ENCODE results near the gene ATXN7.

Gene ATXN7

DNA sequence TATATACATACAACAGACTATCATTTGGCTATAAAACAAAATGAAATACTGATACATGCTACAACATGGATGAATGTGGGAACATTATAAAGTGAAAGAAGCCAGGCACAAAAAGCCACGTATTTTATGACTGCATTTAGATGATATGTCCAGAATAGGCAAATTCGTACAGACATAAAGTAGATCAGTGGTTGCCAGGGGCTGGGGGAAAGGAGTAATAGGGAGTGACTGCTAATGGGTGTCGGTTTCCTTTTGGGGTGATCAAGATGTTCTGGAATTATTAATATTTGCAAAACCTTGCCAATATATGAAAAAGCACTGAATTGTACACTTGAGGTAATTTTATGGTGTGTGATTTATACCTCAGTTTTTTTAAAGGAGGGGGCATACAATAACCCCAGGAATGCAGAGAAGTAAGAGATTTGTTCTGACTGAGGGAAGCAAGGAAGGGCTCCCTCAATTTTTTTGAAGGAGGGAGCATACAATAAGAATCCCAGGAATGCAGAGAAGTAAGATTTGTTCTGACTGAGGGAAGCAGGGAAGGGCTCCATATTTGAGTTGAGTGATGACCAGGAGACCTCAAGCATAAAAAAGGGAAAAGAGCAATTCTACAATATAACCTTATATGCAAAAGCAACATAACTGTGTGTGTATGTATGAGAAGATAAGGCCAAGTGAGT lies 153.4 kb downstream of the ATXN7 start:
- peak; percentile 12 for DNase-seq (ENCODE audit: low read depth)
- peaks cover 91% of the 10 kb centered on the region for H3K36me3 ChIP-seq (ENCODE audit: control insufficient read depth, insufficient read depth, low read length, severe bottlenecking)
- no peaks in the 10 kb centered on the region for H3K9me3 ChIP-seq (ENCODE audit: control insufficient read depth, low read length)

DNA sequence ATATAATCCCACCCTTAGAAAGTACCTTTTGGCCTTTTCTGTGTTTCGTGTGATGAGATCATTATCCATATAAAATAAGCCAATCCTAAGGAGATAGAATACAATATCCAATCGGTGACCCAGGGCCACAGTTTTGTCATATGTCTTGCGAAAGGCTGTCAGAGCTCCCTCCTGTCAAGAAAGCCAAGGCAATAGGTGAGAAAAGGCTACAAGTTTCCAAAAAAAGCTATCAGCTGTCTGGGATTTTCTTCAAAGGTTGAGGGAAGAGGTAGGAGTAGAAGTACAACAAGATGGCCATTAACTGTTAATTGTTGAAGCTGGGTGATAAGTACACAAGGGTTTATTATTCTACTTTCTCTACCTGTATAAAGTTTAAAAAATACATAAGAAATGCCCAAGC lies 155.6 kb downstream of the ATXN7 start:
- no peak overlapping the region for H3K4me3 ChIP-seq (ENCODE audit: low read length)
- H3K36me3 ChIP-seq (ENCODE audit: control insufficient read depth, insufficient read depth, low read length, severe bottlenecking), result peaks cover 69% of the 10 kb centered on the region
- H3K9me3 ChIP-seq (ENCODE audit: control insufficient read depth, low read length), result no peaks in the 10 kb centered on the region
- no peaks in the 10 kb centered on the region for H3K27me3 ChIP-seq (replicated peaks; ENCODE audit: control insufficient read depth, insufficient read depth, low read length)
- peak; percentile 22 for DNase-seq (ENCODE audit: low read depth)
- no peak overlapping the region for H3K9ac ChIP-seq (ENCODE audit: low read length)
- peaks cover 37% of the 10 kb centered on the region for H3K4me1 ChIP-seq (ENCODE audit: control insufficient read depth, insufficient read depth, low read length)

More for the DNA sequence above, 153.4 kb downstream of the ATXN7 start:
- no peaks in the 10 kb centered on the region for H3K27me3 ChIP-seq (replicated peaks; ENCODE audit: control insufficient read depth, insufficient read depth, low read length)
- peaks cover 25% of the 10 kb centered on the region for H3K4me1 ChIP-seq (ENCODE audit: control insufficient read depth, insufficient read depth, low read length)
- H3K4me3 ChIP-seq (ENCODE audit: low read length), result no peak overlapping the region
- no peak overlapping the region for H3K9ac ChIP-seq (ENCODE audit: low read length)

DNA sequence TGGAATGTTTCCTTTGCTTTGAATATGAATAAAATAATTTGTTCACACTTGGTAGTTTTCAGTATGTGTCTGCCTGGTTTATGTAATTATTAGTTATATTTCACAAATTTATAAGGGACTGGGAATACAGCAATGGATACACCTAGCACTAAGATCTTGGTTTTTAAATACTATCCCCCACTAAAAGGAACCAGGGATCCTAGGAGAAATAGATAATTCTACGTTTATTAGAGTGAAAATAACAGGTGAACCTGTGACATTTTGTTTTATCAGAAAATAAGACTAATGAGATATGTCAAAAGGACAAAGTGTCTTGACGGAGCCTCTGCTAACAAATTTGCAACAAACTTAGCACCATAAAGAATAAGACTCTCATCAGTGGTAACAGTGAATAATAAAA lies 156.2 kb downstream of the ATXN7 start:
- DNase-seq (ENCODE audit: low read depth), result no peak
- H3K9me3 ChIP-seq (ENCODE audit: control insufficient read depth, low read length), result no peaks in the 10 kb centered on the region
- H3K9ac ChIP-seq (ENCODE audit: low read length), result no peak overlapping the region
- peaks cover 37% of the 10 kb centered on the region for H3K4me1 ChIP-seq (ENCODE audit: control insufficient read depth, insufficient read depth, low read length)
- no peaks in the 10 kb centered on the region for H3K27me3 ChIP-seq (replicated peaks; ENCODE audit: control insufficient read depth, insufficient read depth, low read length)
- peaks cover 63% of the 10 kb centered on the region for H3K36me3 ChIP-seq (ENCODE audit: control insufficient read depth, insufficient read depth, low read length, severe bottlenecking)
- no peak overlapping the region for H3K4me3 ChIP-seq (ENCODE audit: low read length)

DNA sequence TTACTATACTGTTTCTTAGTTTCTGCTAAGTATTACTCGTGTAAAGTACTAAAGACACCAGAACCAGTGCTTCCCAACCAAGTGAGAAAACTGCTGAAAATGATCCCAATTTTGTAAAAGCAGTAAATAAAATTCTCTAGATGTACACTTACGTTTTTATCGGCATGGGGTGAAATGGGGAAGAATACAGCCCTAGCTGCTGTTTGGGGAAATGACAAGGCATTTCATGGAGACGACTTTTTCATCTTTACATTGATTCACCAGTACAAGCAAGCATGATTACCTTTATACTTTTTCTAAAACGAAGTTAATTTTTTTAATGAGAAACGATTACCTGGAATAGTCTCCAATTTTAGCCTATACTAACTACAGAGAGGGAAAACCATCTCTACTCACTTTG lies 158.3 kb downstream of the ATXN7 start:
- Histone ChIP-seq H3K9me3 (ENCODE audit: control insufficient read depth, low read length) (no peaks in the 10 kb centered on the region), H3K36me3 (ENCODE audit: control insufficient read depth, insufficient read depth, low read length, severe bottlenecking) (peaks cover 43% of the 10 kb centered on the region), H3K4me1 (ENCODE audit: control insufficient read depth, insufficient read depth, low read length) (peaks cover 37% of the 10 kb centered on the region), H3K27me3 (replicated peaks; ENCODE audit: control insufficient read depth, insufficient read depth, low read length) (no peaks in the 10 kb centered on the region), H3K9ac (ENCODE audit: low read length) (peak overlapping the region; percentile 100), H3K4me3 (ENCODE audit: low read length) (peak overlapping the region; percentile 98)
- DNase-seq (ENCODE audit: low read depth), result no peak

DNA sequence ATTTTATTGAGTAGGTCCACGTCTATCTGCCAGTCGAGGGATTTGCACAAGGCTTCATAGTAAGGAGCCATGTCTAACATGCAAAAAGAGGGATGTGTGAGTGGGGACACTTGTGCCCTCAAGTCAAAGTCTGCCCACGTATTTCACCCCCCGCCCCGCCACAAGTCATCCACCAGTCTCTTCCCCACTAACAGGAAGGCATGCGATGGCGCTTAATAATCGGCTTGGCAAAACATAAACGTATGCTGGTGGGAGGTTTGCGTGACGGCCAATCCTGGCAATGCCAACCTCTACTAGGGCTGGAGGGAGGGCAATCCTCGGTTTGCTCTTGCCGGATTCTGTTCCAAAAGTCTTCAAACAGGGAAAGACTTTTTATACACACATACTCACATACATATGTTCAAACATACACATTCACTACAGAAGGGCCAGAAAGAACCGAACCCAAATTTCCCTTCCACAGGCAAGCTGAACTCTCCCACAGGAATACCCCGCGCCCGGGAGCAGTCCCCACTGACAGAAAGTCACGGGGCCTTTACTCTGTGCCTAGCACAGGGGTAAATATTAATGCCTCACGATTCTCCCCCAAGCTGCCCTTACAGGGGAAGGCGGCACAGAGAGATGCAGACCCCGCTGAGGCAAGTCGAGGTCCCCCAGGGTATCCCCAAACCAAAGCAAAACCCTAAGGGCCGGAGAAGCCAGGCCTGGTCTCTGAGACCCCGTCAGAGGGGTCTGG lies 159.0 kb downstream of the ATXN7 start:
- H3K4me3 ChIP-seq (ENCODE audit: low read length), result peak overlapping the region; percentile 98
- H3K4me1 ChIP-seq (ENCODE audit: control insufficient read depth, insufficient read depth, low read length), result peaks cover 32% of the 10 kb centered on the region
- H3K27me3 ChIP-seq (replicated peaks; ENCODE audit: control insufficient read depth, insufficient read depth, low read length), result no peaks in the 10 kb centered on the region
- H3K36me3 ChIP-seq (ENCODE audit: control insufficient read depth, insufficient read depth, low read length, severe bottlenecking), result peaks cover 36% of the 10 kb centered on the region
- peak; percentile 52 for DNase-seq (ENCODE audit: low read depth)
- peak overlapping the region; percentile 100 for H3K9ac ChIP-seq (ENCODE audit: low read length)
- no peaks in the 10 kb centered on the region for H3K9me3 ChIP-seq (ENCODE audit: control insufficient read depth, low read length)

DNA sequence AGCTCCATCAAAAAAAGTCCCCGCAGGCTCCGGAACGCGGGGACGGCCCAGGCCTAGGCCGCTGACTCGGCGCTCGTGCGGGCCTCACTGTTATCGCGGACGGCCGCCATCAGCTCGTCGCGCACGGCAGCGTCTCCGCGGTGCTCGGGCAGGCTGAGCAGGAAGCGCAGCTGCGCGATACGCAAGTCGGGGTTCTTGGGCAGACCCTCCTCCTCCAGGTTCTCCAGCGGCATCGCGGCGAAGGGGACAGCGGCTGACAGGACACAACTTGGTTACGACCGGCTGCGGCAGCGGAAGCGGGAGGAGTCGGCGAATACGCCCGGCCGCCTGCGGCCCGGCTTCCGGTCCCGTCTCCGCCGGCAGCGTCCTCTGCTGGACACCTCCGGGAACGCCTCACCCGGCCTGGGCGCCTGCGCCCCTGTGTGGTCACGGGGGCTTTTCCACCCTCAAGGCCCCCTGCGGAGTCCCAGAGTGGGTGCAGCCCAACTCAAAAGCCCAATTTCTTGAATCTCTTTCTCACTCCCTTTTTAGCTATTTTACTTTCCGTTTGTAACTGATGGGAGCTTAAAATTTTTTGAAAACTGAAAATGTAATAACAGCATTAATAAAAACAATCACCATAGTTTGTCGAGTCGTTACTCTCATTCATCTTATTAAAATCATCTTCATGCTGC lies 159.7 kb downstream of the ATXN7 start, which contains the start of gene PSMD6:
Gene PSMD6, minus strand, starts transcription at position 308 of the 674 bp plus-strand sequence. Its CDS starts 75 bp downstream, at position 233.
- H3K4me3 ChIP-seq (ENCODE audit: low read length), result peak within 1 kb of the TSS; percentile 98
- peak; percentile 95 for DNase-seq (ENCODE audit: low read depth)

DNA sequence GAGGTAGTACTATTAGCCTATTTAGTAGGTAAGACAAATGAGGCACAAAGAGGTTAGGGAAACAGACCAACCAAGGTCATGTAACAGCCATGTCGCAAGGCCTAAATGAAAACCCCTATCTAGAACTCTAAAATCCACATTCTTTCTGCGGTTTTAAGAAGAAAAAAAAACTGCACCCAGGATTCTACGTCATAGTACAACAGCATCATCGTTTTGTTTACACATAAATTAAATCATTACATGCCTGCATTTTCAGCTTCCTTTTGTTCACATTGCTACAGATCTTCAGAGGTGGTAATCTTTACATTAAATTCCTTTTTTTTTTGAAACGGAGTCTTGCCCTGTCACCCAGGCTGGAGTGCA lies 160.2 kb downstream of the ATXN7 start:
- DNase-seq (ENCODE audit: low read depth), result peak; percentile 11
- H3K9me3 ChIP-seq (ENCODE audit: control insufficient read depth, low read length), result no peaks in the 10 kb centered on the region
- peaks cover 24% of the 10 kb centered on the region for H3K36me3 ChIP-seq (ENCODE audit: control insufficient read depth, insufficient read depth, low read length, severe bottlenecking)
- H3K4me1 ChIP-seq (ENCODE audit: control insufficient read depth, insufficient read depth, low read length), result peaks cover 31% of the 10 kb centered on the region
- no peaks in the 10 kb centered on the region for H3K27me3 ChIP-seq (replicated peaks; ENCODE audit: control insufficient read depth, insufficient read depth, low read length)
- H3K9ac ChIP-seq (ENCODE audit: low read length), result peak overlapping the region; percentile 100
- peak overlapping the region; percentile 98 for H3K4me3 ChIP-seq (ENCODE audit: low read length)

More for the DNA sequence above, 159.7 kb downstream of the ATXN7 start, which contains the start of gene PSMD6:
- Histone ChIP-seq H3K4me1 (ENCODE audit: control insufficient read depth, insufficient read depth, low read length) (peaks cover 31% of the 10 kb centered on the region), H3K36me3 (ENCODE audit: control insufficient read depth, insufficient read depth, low read length, severe bottlenecking) (peaks cover 29% of the 10 kb centered on the region), H3K27me3 (replicated peaks; ENCODE audit: control insufficient read depth, insufficient read depth, low read length) (no peaks in the 10 kb centered on the region), H3K9ac (ENCODE audit: low read length) (peak within 1 kb of the TSS; percentile 100), H3K9me3 (ENCODE audit: control insufficient read depth, low read length) (no peaks in the 10 kb centered on the region)

DNA sequence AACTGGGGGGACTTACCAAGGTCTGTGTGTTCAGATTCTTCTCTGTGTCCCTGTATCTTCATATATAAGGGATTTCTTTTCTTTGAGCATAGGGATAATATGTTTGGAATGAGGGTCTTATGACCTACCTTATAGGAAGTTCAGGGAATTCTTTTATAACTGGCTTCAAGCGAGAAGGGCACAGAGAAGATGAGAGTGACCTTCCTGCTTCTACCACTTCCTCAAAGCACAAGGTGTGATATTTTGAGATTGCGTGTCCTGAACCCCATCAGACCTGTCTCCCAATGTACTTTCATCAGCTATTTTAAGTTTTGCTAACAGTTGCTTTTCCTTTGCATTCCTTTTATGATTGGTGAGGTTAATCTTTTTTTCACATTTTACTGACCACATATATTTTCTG lies 162.7 kb downstream of the ATXN7 start:
- H3K36me3 ChIP-seq (ENCODE audit: control insufficient read depth, insufficient read depth, low read length, severe bottlenecking), result no peaks in the 10 kb centered on the region
- H3K9ac ChIP-seq (ENCODE audit: low read length), result no peak overlapping the region
- H3K9me3 ChIP-seq (ENCODE audit: control insufficient read depth, low read length), result no peaks in the 10 kb centered on the region
- DNase-seq (ENCODE audit: low read depth), result no peak
- H3K4me3 ChIP-seq (ENCODE audit: low read length), result no peak overlapping the region
- H3K27me3 ChIP-seq (replicated peaks; ENCODE audit: control insufficient read depth, insufficient read depth, low read length), result no peaks in the 10 kb centered on the region
- H3K4me1 ChIP-seq (ENCODE audit: control insufficient read depth, insufficient read depth, low read length), result peaks cover 19% of the 10 kb centered on the region

DNA sequence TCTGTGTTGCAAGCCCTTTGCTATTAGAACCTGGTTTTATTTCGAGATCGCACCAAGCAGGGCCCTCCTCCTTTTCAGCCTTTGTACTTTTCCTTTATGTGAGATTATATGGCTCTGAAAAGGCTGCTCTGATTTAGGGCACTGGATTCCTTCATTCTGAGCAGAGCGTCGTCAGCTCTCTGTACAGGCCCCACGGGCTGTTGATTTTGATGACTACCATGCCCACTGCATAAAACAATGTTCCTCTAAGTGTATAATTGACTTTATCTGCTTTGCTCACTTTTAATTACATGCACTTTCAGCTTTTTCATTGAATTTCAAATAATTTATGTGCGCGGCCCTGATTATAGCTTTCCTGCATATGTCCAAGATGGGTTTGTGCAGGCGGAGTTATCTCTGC lies 164.0 kb downstream of the ATXN7 start:
- Histone ChIP-seq H3K27me3 (replicated peaks; ENCODE audit: control insufficient read depth, insufficient read depth, low read length) (no peaks in the 10 kb centered on the region), H3K9me3 (ENCODE audit: control insufficient read depth, low read length) (no peaks in the 10 kb centered on the region), H3K4me1 (ENCODE audit: control insufficient read depth, insufficient read depth, low read length) (peaks cover 6% of the 10 kb centered on the region), H3K36me3 (ENCODE audit: control insufficient read depth, insufficient read depth, low read length, severe bottlenecking) (no peaks in the 10 kb centered on the region), H3K9ac (ENCODE audit: low read length) (no peak overlapping the region), H3K4me3 (ENCODE audit: low read length) (no peak overlapping the region)
- DNase-seq (ENCODE audit: low read depth), result no peak

DNA sequence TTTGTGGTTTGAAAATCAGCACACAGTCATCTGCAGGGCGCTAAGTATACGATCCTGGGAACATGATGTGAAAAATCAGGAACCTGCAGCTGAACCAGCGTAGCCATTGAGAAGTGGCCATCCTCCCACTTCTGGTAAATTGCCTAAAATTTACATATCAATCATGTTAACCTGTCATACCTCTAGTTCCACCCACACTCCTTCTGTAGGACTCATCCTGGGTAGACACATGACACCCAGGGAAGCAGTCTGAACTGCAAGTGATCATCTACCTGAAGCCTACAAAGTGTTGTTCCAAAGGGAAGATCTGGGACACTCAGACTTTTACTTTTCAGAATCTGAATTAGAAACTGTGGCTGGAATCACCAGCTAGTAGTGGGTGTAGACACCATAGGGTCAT lies 165.1 kb downstream of the ATXN7 start:
- H3K9me3 ChIP-seq (ENCODE audit: control insufficient read depth, low read length), result no peaks in the 10 kb centered on the region
- DNase-seq (ENCODE audit: low read depth), result no peak
- H3K9ac ChIP-seq (ENCODE audit: low read length), result no peak overlapping the region
- H3K27me3 ChIP-seq (replicated peaks; ENCODE audit: control insufficient read depth, insufficient read depth, low read length), result no peaks in the 10 kb centered on the region
- peaks cover 2% of the 10 kb centered on the region for H3K4me1 ChIP-seq (ENCODE audit: control insufficient read depth, insufficient read depth, low read length)
- no peaks in the 10 kb centered on the region for H3K36me3 ChIP-seq (ENCODE audit: control insufficient read depth, insufficient read depth, low read length, severe bottlenecking)
- H3K4me3 ChIP-seq (ENCODE audit: low read length), result no peak overlapping the region

DNA sequence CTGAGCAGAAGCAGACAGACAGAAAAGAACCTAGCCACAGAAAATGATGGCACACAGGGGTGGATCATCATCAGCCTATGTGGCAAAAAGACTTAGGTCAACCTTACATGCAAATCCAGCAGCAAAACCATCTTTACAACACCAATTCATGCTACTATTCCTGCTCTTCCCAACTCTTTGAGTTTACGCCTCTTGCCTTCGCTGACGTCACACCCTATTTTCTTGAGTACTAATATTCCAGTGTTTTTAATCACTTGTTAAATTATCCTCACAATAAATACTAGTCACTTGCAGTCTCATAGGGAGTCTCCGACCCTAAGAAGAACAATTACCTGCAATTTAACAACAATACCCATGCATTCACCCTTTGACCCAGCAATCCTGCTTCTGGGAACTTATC lies 165.6 kb downstream of the ATXN7 start:
- Histone ChIP-seq H3K9me3 (ENCODE audit: control insufficient read depth, low read length) (no peaks in the 10 kb centered on the region), H3K9ac (ENCODE audit: low read length) (no peak overlapping the region), H3K4me3 (ENCODE audit: low read length) (no peak overlapping the region), H3K27me3 (replicated peaks; ENCODE audit: control insufficient read depth, insufficient read depth, low read length) (no peaks in the 10 kb centered on the region), H3K36me3 (ENCODE audit: control insufficient read depth, insufficient read depth, low read length, severe bottlenecking) (no peaks in the 10 kb centered on the region), H3K4me1 (ENCODE audit: control insufficient read depth, insufficient read depth, low read length) (no peaks in the 10 kb centered on the region)
- no peak for DNase-seq (ENCODE audit: low read depth)
